ENCODE results near the gene KLHL40.

The KLHL40 gene

GRCh38 chr3:42667523-42668412, 17.6 kb upstream of the KLHL40 start:
- Histone ChIP-seq H3K4me3 (ENCODE audit: low read length) (no peak overlapping the region), H3K79me2 (ENCODE audit: low read length) (no peaks in the 10 kb centered on the region), H3K9ac (ENCODE audit: low read length) (no peak overlapping the region), H3K4me1 (ENCODE audit: low read length) (no peaks in the 10 kb centered on the region), H3K4me2 (ENCODE audit: low read depth, low read length) (no peak overlapping the region), H2AFZ (ENCODE audit: low read length) (no peak overlapping the region), H3K27me3 (replicated peaks; ENCODE audit: insufficient read depth, low read length) (no peaks in the 10 kb centered on the region), H3K9me3 (replicated peaks; ENCODE audit: insufficient read depth, low read length) (no peaks in the 10 kb centered on the region), H3K9me2 (replicated peaks; ENCODE audit: insufficient read depth, low read length) (no peaks in the 10 kb centered on the region), H3K27ac (ENCODE audit: low read length) (no peak overlapping the region), H3F3A (ENCODE audit: insufficient read depth, low read length) (no peaks in the 10 kb centered on the region), H4K20me1 (ENCODE audit: insufficient read depth, low read length) (no peaks in the 10 kb centered on the region), H3K36me3 (replicated peaks; ENCODE audit: insufficient read depth, low read length) (no peaks in the 10 kb centered on the region)
- no peak for TF ChIP-seq CTCF (IDR thresholded peaks at IDR 0.05; ENCODE audit: low read length)
- no peak for TF ChIP-seq EZH2phosphoT487 (IDR thresholded peaks at IDR 0.05; ENCODE audit: low read length)
- TF ChIP-seq EZH2 (optimal IDR thresholded peaks at IDR 0.05; ENCODE audit: low read depth, low read length): no peak
- DNase-seq: no peak

- H3K4me3 ChIP-seq (ENCODE audit: low read length): no peak overlapping the region
These were observed 16.9 kb upstream of the KLHL40 start for GRCh38 chr3:42668413-42668760.

GRCh38 chr3:42668793-42669217, 16.5 kb upstream of the KLHL40 start:
- no peak for DNase-seq
- no peaks in the 10 kb centered on the region for H3F3A ChIP-seq (ENCODE audit: insufficient read depth, low read length)
- no peaks in the 10 kb centered on the region for H3K9me3 ChIP-seq (replicated peaks; ENCODE audit: insufficient read depth, low read length)
- TF ChIP-seq CTCF (IDR thresholded peaks at IDR 0.05; ENCODE audit: low read length) (no peak), EZH2phosphoT487 (IDR thresholded peaks at IDR 0.05; ENCODE audit: low read length) (no peak)
- H3K79me2 ChIP-seq (ENCODE audit: low read length): no peaks in the 10 kb centered on the region
- H2AFZ ChIP-seq (ENCODE audit: low read length): no peak overlapping the region
- H3K27ac ChIP-seq (ENCODE audit: low read length): no peak overlapping the region
- no peaks in the 10 kb centered on the region for H3K4me1 ChIP-seq (ENCODE audit: low read length)
- no peaks in the 10 kb centered on the region for H3K27me3 ChIP-seq (replicated peaks; ENCODE audit: insufficient read depth, low read length)
- H3K36me3 ChIP-seq (replicated peaks; ENCODE audit: insufficient read depth, low read length): no peaks in the 10 kb centered on the region
- no peak overlapping the region for H3K4me2 ChIP-seq (ENCODE audit: low read depth, low read length)
- no peaks in the 10 kb centered on the region for H4K20me1 ChIP-seq (ENCODE audit: insufficient read depth, low read length)
- no peak overlapping the region for H3K9ac ChIP-seq (ENCODE audit: low read length)
- no peak overlapping the region for H3K4me3 ChIP-seq (ENCODE audit: low read length)
- H3K9me2 ChIP-seq (replicated peaks; ENCODE audit: insufficient read depth, low read length): no peaks in the 10 kb centered on the region

More at GRCh38 chr3:42668413-42668760, 16.9 kb upstream of the KLHL40 start:
- Histone ChIP-seq H3K27ac (ENCODE audit: low read length) (no peak overlapping the region), H3K27me3 (replicated peaks; ENCODE audit: insufficient read depth, low read length) (no peaks in the 10 kb centered on the region), H3K9me2 (replicated peaks; ENCODE audit: insufficient read depth, low read length) (no peaks in the 10 kb centered on the region), H3F3A (ENCODE audit: insufficient read depth, low read length) (no peaks in the 10 kb centered on the region), H4K20me1 (ENCODE audit: insufficient read depth, low read length) (no peaks in the 10 kb centered on the region), H3K4me2 (ENCODE audit: low read depth, low read length) (no peak overlapping the region), H3K4me1 (ENCODE audit: low read length) (no peaks in the 10 kb centered on the region), H3K9ac (ENCODE audit: low read length) (no peak overlapping the region), H2AFZ (ENCODE audit: low read length) (no peak overlapping the region), H3K79me2 (ENCODE audit: low read length) (no peaks in the 10 kb centered on the region), H3K36me3 (replicated peaks; ENCODE audit: insufficient read depth, low read length) (no peaks in the 10 kb centered on the region), H3K9me3 (replicated peaks; ENCODE audit: insufficient read depth, low read length) (no peaks in the 10 kb centered on the region)
- DNase-seq: no peak
- no peak for TF ChIP-seq CTCF (IDR thresholded peaks at IDR 0.05; ENCODE audit: low read length)
- no peak for TF ChIP-seq EZH2 (optimal IDR thresholded peaks at IDR 0.05; ENCODE audit: low read depth, low read length)
- no peak for TF ChIP-seq EZH2phosphoT487 (IDR thresholded peaks at IDR 0.05; ENCODE audit: low read length)
